ENCODE measurements around the gene MAD1L1.

GRCh38 chr7:1895664-1896515 is 336.9 kb downstream of the MAD1L1 start:
- TF ChIP-seq CTCF (IDR thresholded peaks at IDR 0.05) (no peak), POLR2A (IDR thresholded peaks at IDR 0.05) (no peak)
